Activated CD4-positive, alpha-beta memory T cell treated with anti-CD3 and anti-CD28 coated beads, Interleukin-2, amount 10 ng/mL, durations not matched to agents 7 days and 5 days (primary cell): ENCODE results near the gene DAPK1. TPM values are rescaled to one million over a fixed set of nuclear protein-coding genes. Genes with fewer than 3 reads are reported as not detected.

Experiments used
- CTCF ChIA-PET: fragments of 350-600 bp; sonication (Branson Sonifier 250); formaldehyde crosslinking; loops from one replicate; lab custom pipeline; 2021; ENCODE audit warnings: antibody characterized with exemption, inconsistent platforms; lab: Charles Lee
- POLR2A ChIA-PET: fragments of 350-600 bp; sonication (Branson Sonifier 250); formaldehyde crosslinking; loops from one replicate; lab custom pipeline; 2021; ENCODE audit warnings: antibody characterized with exemption; lab: Charles Lee
- DNase-seq: peaks from one replicate; pipeline ENCODE4 v3.0.0-alpha.2; 2020
- H3K27ac Mint-ChIP-seq: one replicate; pipeline ENCODE4 v1.8.0; 2021; ENCODE audit warnings: mild to moderate bottlenecking, mixed read lengths
- H3K27me3 Mint-ChIP-seq: one replicate; pipeline ENCODE4 v1.8.0; 2021; ENCODE audit warnings: mixed read lengths
- H3K36me3 Mint-ChIP-seq: one replicate; pipeline ENCODE4 v1.8.0; 2021; ENCODE audit warnings: low read depth, mixed read lengths
- H3K4me1 Mint-ChIP-seq: one replicate; pipeline ENCODE4 v1.8.0; 2021; ENCODE audit warnings: mixed read lengths
- H3K4me3 Mint-ChIP-seq: one replicate; pipeline ENCODE4 v1.8.0; 2021; ENCODE audit warnings: mild to moderate bottlenecking, mixed read lengths
- H3K9me3 Mint-ChIP-seq: one replicate; pipeline ENCODE4 v1.8.0; 2021; ENCODE audit warnings: mixed read lengths
- total RNA-seq, 2 experiments: library from RNA; stranded (reverse); gene quantifications; one replicate each; pipeline ENCODE4 v1.2.3, GENCODE V29; 2021

Gene DAPK1
- total RNA-seq, 2 experiments from 2014 or later: 0.50 to 0.86 TPM

GRCh38 chr9:87615547-87616148, 118.0 kb downstream of the DAPK1 start:
- H3K27ac Mint-ChIP-seq: no peak overlapping the region
- no peak for DNase-seq
- no peaks in the 10 kb centered on the region for H3K9me3 Mint-ChIP-seq
- no peaks in the 10 kb centered on the region for H3K36me3 Mint-ChIP-seq
- no peaks in the 10 kb centered on the region for H3K4me1 Mint-ChIP-seq
- H3K4me3 Mint-ChIP-seq: no peak overlapping the region
- CTCF ChIA-PET: no interaction called here
- no peaks in the 10 kb centered on the region for H3K27me3 Mint-ChIP-seq
- POLR2A ChIA-PET: no interaction called here

DNA sequence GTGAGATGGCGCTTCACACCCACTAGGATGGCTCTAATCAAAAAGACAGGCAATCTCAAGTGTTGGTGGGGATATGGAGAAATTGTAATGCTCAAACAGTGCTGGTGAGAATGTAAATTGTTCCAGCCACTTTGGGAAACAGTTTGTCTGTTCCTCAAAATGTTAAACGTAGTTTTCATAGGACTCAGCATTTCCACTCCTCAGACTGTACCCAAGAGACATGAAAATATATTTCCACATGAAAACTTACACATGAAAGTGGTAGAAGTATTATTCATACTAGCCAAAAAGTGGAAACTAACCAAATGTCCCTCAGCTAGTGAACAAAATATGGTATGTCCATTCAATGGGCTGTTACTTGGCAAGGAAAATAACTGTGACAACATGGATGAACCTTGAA, 120.6 kb downstream of the DAPK1 start:
- ChIA-PET POLR2A (no interaction called here), CTCF (no interaction called here)
- DNase-seq: no peak
- no peak overlapping the region for H3K4me3 Mint-ChIP-seq
- H3K27me3 Mint-ChIP-seq: no peaks in the 10 kb centered on the region
- no peaks in the 10 kb centered on the region for H3K4me1 Mint-ChIP-seq
- no peaks in the 10 kb centered on the region for H3K9me3 Mint-ChIP-seq
- no peak overlapping the region for H3K27ac Mint-ChIP-seq
- H3K36me3 Mint-ChIP-seq: no peaks in the 10 kb centered on the region

- no peaks in the 10 kb centered on the region for H3K4me1 Mint-ChIP-seq
- DNase-seq: no peak
- no peaks in the 10 kb centered on the region for H3K27me3 Mint-ChIP-seq
- no peak overlapping the region for H3K4me3 Mint-ChIP-seq
- H3K36me3 Mint-ChIP-seq: no peaks in the 10 kb centered on the region
- CTCF ChIA-PET: no interaction called here
- POLR2A ChIA-PET: no interaction called here
- H3K9me3 Mint-ChIP-seq: no peaks in the 10 kb centered on the region
- H3K27ac Mint-ChIP-seq: no peak overlapping the region
Observed at GRCh38 chr9:87618931-87619330, 121.3 kb downstream of the DAPK1 start.

GRCh38 chr9:87619346-87619745, 121.7 kb downstream of the DAPK1 start:
- Mint-ChIP-seq H3K9me3 (no peaks in the 10 kb centered on the region), H3K4me3 (no peak overlapping the region), H3K36me3 (no peaks in the 10 kb centered on the region), H3K4me1 (no peaks in the 10 kb centered on the region), H3K27me3 (no peaks in the 10 kb centered on the region), H3K27ac (no peak overlapping the region)
- ChIA-PET CTCF (no interaction called here), POLR2A (no interaction called here)
- no peak for DNase-seq

DNA sequence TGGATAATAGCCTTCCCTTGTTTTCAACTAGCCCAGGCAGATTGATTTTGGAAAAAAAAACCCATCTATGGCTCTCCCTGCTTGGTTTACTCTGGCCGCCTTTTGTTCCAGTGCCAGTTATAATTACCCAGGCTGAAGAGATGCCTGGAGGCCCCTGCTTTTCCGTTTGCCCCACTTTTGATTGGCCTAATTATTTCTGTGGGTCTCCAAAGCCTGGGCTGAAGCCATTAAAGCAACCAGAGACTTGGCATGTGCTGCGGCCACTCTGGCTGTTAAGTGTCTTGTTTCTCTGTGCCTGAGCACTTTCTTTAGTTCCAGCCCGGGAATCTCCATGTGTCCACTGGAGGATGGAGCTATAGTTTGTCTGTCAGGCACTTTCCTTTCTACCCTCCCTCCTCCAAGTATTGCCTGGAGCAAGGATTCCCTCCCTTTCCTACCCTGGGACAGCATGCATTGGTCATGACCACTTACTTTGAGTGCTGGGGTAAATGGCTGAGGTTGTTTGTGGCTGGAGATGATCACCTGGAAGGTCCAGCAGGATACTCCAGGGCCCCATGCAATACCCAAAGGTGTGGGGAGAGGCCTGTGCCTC, 123.2 kb downstream of the DAPK1 start:
- H3K4me3 Mint-ChIP-seq: no peak overlapping the region
- no peaks in the 10 kb centered on the region for H3K9me3 Mint-ChIP-seq
- POLR2A ChIA-PET: no interaction called here
- no peaks in the 10 kb centered on the region for H3K27me3 Mint-ChIP-seq
- DNase-seq: no peak
- H3K4me1 Mint-ChIP-seq: no peaks in the 10 kb centered on the region
- CTCF ChIA-PET: no interaction called here
- H3K36me3 Mint-ChIP-seq: no peaks in the 10 kb centered on the region
- no peak overlapping the region for H3K27ac Mint-ChIP-seq

- CTCF ChIA-PET: no interaction called here
- H3K4me1 Mint-ChIP-seq: no peaks in the 10 kb centered on the region
- no peak overlapping the region for H3K4me3 Mint-ChIP-seq
- H3K27me3 Mint-ChIP-seq: no peaks in the 10 kb centered on the region
- no peak for DNase-seq
- POLR2A ChIA-PET: no interaction called here
- no peak overlapping the region for H3K27ac Mint-ChIP-seq
- no peaks in the 10 kb centered on the region for H3K36me3 Mint-ChIP-seq
- H3K9me3 Mint-ChIP-seq: no peaks in the 10 kb centered on the region
Observed at GRCh38 chr9:87622098-87622497, 124.4 kb downstream of the DAPK1 start.

DNA sequence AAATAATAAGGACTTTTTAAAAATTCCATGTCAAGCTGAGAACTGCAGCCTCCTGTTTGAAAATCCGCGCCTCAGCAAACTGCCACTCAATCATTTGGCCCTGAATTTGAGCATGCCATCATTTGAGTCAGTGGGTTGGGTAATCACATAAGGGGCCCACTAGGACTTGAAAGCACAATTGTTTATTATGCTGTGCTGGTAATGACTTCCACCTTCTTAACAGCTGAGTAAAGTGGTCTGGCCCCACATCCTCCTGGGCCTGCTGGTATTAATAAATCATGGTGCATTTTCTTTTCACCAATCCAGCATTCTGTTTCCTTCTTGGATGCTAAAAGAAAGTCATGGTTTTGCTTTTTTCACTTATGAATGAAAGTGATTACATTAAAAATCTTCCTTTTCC, 125.3 kb downstream of the DAPK1 start:
- no peaks in the 10 kb centered on the region for H3K27me3 Mint-ChIP-seq
- no peaks in the 10 kb centered on the region for H3K36me3 Mint-ChIP-seq
- H3K27ac Mint-ChIP-seq: no peak overlapping the region
- H3K4me1 Mint-ChIP-seq: no peaks in the 10 kb centered on the region
- H3K4me3 Mint-ChIP-seq: no peak overlapping the region
- H3K9me3 Mint-ChIP-seq: no peaks in the 10 kb centered on the region
- ChIA-PET POLR2A (no interaction called here), CTCF (no interaction called here)
- DNase-seq: no peak

GRCh38 chr9:87628346-87628745, 130.7 kb downstream of the DAPK1 start:
- no peaks in the 10 kb centered on the region for H3K4me1 Mint-ChIP-seq
- no peaks in the 10 kb centered on the region for H3K27me3 Mint-ChIP-seq
- H3K36me3 Mint-ChIP-seq: no peaks in the 10 kb centered on the region
- no peaks in the 10 kb centered on the region for H3K9me3 Mint-ChIP-seq
- ChIA-PET CTCF (no interaction called here), POLR2A (no interaction called here)
- no peak overlapping the region for H3K4me3 Mint-ChIP-seq
- DNase-seq: no peak
- H3K27ac Mint-ChIP-seq: no peak overlapping the region

DNA sequence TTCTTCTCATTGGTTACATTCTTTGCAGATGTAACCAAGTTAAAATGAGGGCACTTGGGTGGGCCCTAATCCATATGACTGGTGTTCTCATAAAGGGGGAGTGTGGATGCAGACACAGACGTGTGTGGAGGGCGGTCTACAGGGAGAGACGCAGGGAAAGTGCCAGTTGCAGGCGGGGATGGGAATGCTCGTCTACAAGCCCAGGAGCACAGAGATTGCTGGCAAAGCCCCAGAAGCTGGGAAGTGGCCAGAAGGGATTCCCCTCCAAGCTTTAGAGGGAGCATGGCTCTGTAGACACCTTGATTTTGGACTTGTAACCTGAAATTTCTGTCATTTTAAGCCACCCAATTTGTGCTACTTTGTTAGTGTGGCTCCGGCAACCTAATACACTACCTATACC, 131.4 kb downstream of the DAPK1 start:
- Mint-ChIP-seq H3K27ac (no peak overlapping the region), H3K4me1 (no peaks in the 10 kb centered on the region), H3K4me3 (no peak overlapping the region), H3K27me3 (no peaks in the 10 kb centered on the region), H3K36me3 (no peaks in the 10 kb centered on the region), H3K9me3 (no peaks in the 10 kb centered on the region)
- ChIA-PET CTCF (no interaction called here), POLR2A (no interaction called here)
- no peak for DNase-seq

- DNase-seq: no peak
- ChIA-PET CTCF (no interaction called here), POLR2A (no interaction called here)
- Mint-ChIP-seq H3K36me3 (no peaks in the 10 kb centered on the region), H3K4me1 (no peaks in the 10 kb centered on the region), H3K27me3 (no peaks in the 10 kb centered on the region), H3K27ac (no peak overlapping the region), H3K4me3 (no peak overlapping the region), H3K9me3 (no peaks in the 10 kb centered on the region)
Observed at GRCh38 chr9:87630266-87630665, 132.6 kb downstream of the DAPK1 start.

DNA sequence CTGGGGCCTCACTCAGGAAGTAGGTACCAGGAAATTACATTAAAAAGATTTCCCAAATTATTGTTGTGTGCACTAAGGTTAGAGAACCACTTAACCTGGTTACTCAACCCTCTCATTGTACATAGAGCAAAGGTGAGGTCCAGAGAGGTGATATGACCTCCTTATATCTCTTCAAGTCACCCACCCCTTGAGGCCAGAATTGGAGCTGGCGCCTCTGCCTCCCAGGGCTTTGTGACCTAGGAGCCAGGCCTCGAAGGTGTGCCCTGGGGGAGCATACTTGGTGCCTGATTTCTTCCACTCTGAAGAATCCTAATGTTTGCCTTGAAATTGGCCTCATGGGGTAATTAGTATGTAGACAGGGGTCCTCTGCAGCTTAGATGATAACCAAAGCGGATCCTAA, 133.2 kb downstream of the DAPK1 start:
- no peak for DNase-seq
- ChIA-PET CTCF (no interaction called here), POLR2A (no interaction called here)
- H3K27ac Mint-ChIP-seq: no peak overlapping the region
- H3K4me3 Mint-ChIP-seq: no peak overlapping the region
- H3K4me1 Mint-ChIP-seq: no peaks in the 10 kb centered on the region
- H3K36me3 Mint-ChIP-seq: no peaks in the 10 kb centered on the region
- H3K9me3 Mint-ChIP-seq: no peaks in the 10 kb centered on the region
- no peaks in the 10 kb centered on the region for H3K27me3 Mint-ChIP-seq

DNA sequence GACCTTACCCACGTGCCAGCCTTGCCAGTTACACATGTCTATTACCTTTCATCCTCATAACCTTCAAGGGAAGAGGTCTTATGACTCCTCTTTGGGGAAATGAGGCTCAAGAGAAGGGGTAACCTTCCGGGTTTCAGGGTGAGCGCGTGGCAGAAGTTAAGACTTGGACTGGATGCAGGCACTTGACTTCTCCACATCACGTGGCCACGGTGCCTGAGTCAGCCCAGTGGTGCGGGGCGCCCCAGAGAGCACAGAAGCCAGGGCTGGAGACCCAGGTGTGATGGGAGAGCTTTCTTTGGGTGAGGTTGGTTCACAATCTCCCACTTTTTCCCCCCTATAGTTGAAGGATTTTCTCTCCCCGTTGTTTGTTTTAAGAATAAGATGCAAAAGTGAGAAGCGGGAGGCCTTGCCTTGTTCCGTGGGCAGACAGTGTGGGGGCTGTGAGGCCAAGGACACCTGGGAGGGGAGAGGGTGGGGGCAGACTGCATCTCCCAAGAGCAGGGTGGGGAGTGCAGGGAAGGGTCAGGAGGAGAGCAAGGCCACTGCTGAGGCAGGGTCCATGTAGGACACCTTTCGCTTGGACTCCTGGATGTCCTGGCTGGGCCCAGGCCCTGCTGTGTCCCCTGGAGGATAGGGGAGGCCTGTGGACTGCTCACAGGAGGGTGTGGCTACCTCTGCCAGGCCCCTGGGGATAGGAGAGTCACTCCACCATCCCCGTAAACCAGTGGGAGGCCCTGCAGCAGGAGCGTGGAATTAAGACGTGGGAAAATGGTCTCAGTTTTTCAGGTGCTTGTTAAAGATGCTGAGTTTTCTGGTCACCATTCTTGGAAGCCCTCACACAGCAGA, 138.2 kb downstream of the DAPK1 start:
- H3K4me1 Mint-ChIP-seq: no peaks in the 10 kb centered on the region
- DNase-seq: no peak
- ChIA-PET POLR2A (no interaction called here), CTCF (no interaction called here)
- peaks cover 4% of the 10 kb centered on the region for H3K27me3 Mint-ChIP-seq
- no peak overlapping the region for H3K27ac Mint-ChIP-seq
- no peaks in the 10 kb centered on the region for H3K9me3 Mint-ChIP-seq
- no peak overlapping the region for H3K4me3 Mint-ChIP-seq
- H3K36me3 Mint-ChIP-seq: no peaks in the 10 kb centered on the region

GRCh38 chr9:87638292-87638691, 140.6 kb downstream of the DAPK1 start:
- Mint-ChIP-seq H3K4me1 (no peaks in the 10 kb centered on the region), H3K4me3 (no peak overlapping the region), H3K27me3 (peaks cover 4% of the 10 kb centered on the region), H3K9me3 (no peaks in the 10 kb centered on the region), H3K36me3 (no peaks in the 10 kb centered on the region), H3K27ac (no peak overlapping the region)
- ChIA-PET CTCF (no interaction called here), POLR2A (no interaction called here)
- no peak for DNase-seq

DNA sequence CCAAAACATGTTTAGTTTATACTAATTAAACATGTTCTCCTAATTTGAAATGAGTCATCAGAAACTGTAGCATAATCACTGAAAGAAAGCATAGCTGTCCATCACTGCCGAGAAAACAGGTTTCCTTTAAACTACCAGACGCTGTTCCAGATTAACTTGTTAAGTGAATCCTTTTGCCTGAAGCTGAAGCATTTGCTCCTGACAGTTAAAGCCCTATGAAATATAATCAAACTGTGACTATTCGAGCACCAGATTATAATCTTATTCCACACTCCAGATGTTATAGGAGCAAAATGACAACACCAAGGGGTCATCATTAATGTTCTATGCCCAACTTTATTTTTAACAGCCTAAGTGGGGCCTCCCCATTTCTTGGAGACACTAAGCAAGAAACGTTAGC, 142.3 kb downstream of the DAPK1 start:
- CTCF ChIA-PET: no interaction called here
- Mint-ChIP-seq H3K27ac (no peak overlapping the region), H3K36me3 (no peaks in the 10 kb centered on the region), H3K27me3 (peaks cover 8% of the 10 kb centered on the region), H3K9me3 (no peaks in the 10 kb centered on the region), H3K4me3 (no peak overlapping the region), H3K4me1 (no peaks in the 10 kb centered on the region)
- POLR2A ChIA-PET: no interaction called here
- no peak for DNase-seq
